Type B pancreatic cell (in vitro differentiated cells): Measurements from ENCODE around the gene MACROH2A2. TPM values are rescaled to one million over a fixed set of nuclear protein-coding genes. Genes with fewer than 3 reads are reported as not detected.
"Not testable (repeated sequence)": the region's sequence is repeated elsewhere in the genome, so short reads cannot be mapped to it uniquely, and the experiment has no call there.

Experiments
- DNase-seq: peaks from one replicate; pipeline ENCODE4 v3.0.0; 2021; ENCODE audit warnings: mixed read lengths; ENCODE audit not compliant: unreplicated experiment; ENCODE audit errors: extremely low spot score
- H3K27ac Mint-ChIP-seq: 2 replicates; pipeline ENCODE4 v1.8.0; 2021; ENCODE audit warnings: mild to moderate bottlenecking, mixed read lengths
- H3K27me3 Mint-ChIP-seq: 2 replicates; pipeline ENCODE4 v1.8.0; 2021; ENCODE audit warnings: mixed read lengths
- H3K36me3 Mint-ChIP-seq: 2 replicates; pipeline ENCODE4 v1.8.0; 2021; ENCODE audit warnings: mixed read lengths
- H3K4me1 Mint-ChIP-seq: one replicate; pipeline ENCODE4 v1.8.0; 2021; ENCODE audit warnings: mixed read lengths; ENCODE audit not compliant: unreplicated experiment
- H3K4me3 Mint-ChIP-seq: 2 replicates; pipeline ENCODE4 v1.8.0; 2021; ENCODE audit warnings: mild to moderate bottlenecking, mixed read lengths
- H3K9me3 Mint-ChIP-seq: 2 replicates; pipeline ENCODE4 v1.8.0; 2021; ENCODE audit warnings: mixed read lengths
- CTCF ChIP-seq: fragments of 200-600 bp; sonication (generic); conservative IDR thresholded peaks from 2 replicates; pipeline ENCODE4 v1.5.0; 2021; ENCODE audit warnings: antibody characterized with exemption, mild to moderate bottlenecking
- total RNA-seq: library from RNA; stranded (reverse); gene quantifications from 2 replicates; pipeline ENCODE4 v1.2.1, GENCODE V29; 2021; ENCODE audit warnings: low replicate concordance

Gene MACROH2A2
- total RNA-seq, 1 donor from 2014 or later: 117 TPM

- Mint-ChIP-seq H3K36me3 (no peaks in the 10 kb centered on the region), H3K9me3 (peaks cover 16% of the 10 kb centered on the region), H3K4me1 (peaks cover 7% of the 10 kb centered on the region), H3K27me3 (peaks cover 6% of the 10 kb centered on the region), H3K4me3 (no peak overlapping the region), H3K27ac (no peak overlapping the region)
- TF ChIP-seq CTCF: no peak
- DNase-seq: no peak
Measured at GRCh38 chr10:70035531-70035930, 17.1 kb upstream of the MACROH2A2 start.

GRCh38 chr10:70038923-70039322 is 13.7 kb upstream of the MACROH2A2 start:
- DNase-seq: no peak
- peaks cover 9% of the 10 kb centered on the region for H3K27me3 Mint-ChIP-seq
- H3K36me3 Mint-ChIP-seq: no peaks in the 10 kb centered on the region
- no peak for TF ChIP-seq CTCF
- peaks cover 7% of the 10 kb centered on the region for H3K4me1 Mint-ChIP-seq
- no peak overlapping the region for H3K4me3 Mint-ChIP-seq
- H3K9me3 Mint-ChIP-seq: peaks cover 11% of the 10 kb centered on the region
- H3K27ac Mint-ChIP-seq: no peak overlapping the region

GRCh38 chr10:70041016-70041415 is 11.6 kb upstream of the MACROH2A2 start:
- Mint-ChIP-seq H3K27me3 (peaks cover 3% of the 10 kb centered on the region), H3K36me3 (no peaks in the 10 kb centered on the region), H3K4me1 (no peaks in the 10 kb centered on the region), H3K9me3 (peaks cover 11% of the 10 kb centered on the region), H3K4me3 (no peak overlapping the region), H3K27ac (no peak overlapping the region)
- TF ChIP-seq CTCF: no peak
- no peak for DNase-seq

- not testable (repeated sequence) for H3K4me1 Mint-ChIP-seq, H3K4me3 Mint-ChIP-seq, H3K27ac Mint-ChIP-seq, H3K36me3 Mint-ChIP-seq, H3K27me3 Mint-ChIP-seq, DNase-seq
- H3K9me3 Mint-ChIP-seq: peaks cover 11% of the 10 kb centered on the region
Measured at GRCh38 chr10:70041739-70042138, 10.9 kb upstream of the MACROH2A2 start.

GRCh38 chr10:70047066-70047465 is 5.6 kb upstream of the MACROH2A2 start:
- not testable (repeated sequence) for H3K36me3 Mint-ChIP-seq, H3K4me3 Mint-ChIP-seq, DNase-seq, H3K27ac Mint-ChIP-seq, H3K27me3 Mint-ChIP-seq, H3K9me3 Mint-ChIP-seq
- H3K4me1 Mint-ChIP-seq: peaks cover 20% of the 10 kb centered on the region

GRCh38 chr10:70048030-70048723 is 4.5 kb upstream of the MACROH2A2 start:
- peaks cover 26% of the 10 kb centered on the region for H3K4me1 Mint-ChIP-seq
- H3K27ac Mint-ChIP-seq: no peak overlapping the region
- no peak overlapping the region for H3K4me3 Mint-ChIP-seq
- H3K36me3 Mint-ChIP-seq: no peaks in the 10 kb centered on the region
- no peaks in the 10 kb centered on the region for H3K9me3 Mint-ChIP-seq
- DNase-seq: no peak
- peaks cover 8% of the 10 kb centered on the region for H3K27me3 Mint-ChIP-seq
- TF ChIP-seq CTCF: no peak
